Gastroesophageal sphincter (tissue), 3 donors: ENCODE results near the gene ZNF384.

ENCODE experiments used
- CTCF ChIP-seq, 4 experiments: fragments of 200-600 bp in 2 of 4; fragments of 450-650 bp in 2 of 4; sonication (generic) in 1 of 4; IDR thresholded peaks; one replicate each; pipeline ENCODE4 v1.5.1; 2017 to 2019; ENCODE audit warnings: antibody characterized with exemption in 4 of 4, mild to moderate bottlenecking in 2 of 4, moderate library complexity in 2 of 4
- EP300 ChIP-seq: sonication (generic); formaldehyde crosslinking; IDR thresholded peaks from one replicate; pipeline ENCODE4 v1.6.1; 2017; ENCODE audit warnings: antibody characterized with exemption, mild to moderate bottlenecking
- POLR2A ChIP-seq, 2 donors: fragments of 450-650 bp; IDR thresholded peaks; one replicate each; pipeline ENCODE4 v1.6.1; 2017; ENCODE audit warnings: antibody characterized with exemption in 2 of 2, mild to moderate bottlenecking in 2 of 2, moderate library complexity in 1 of 2
- POLR2AphosphoS5 ChIP-seq: sonication (generic); formaldehyde crosslinking; IDR thresholded peaks from one replicate; pipeline ENCODE4 v1.6.1; 2017; ENCODE audit warnings: antibody characterized with exemption

GRCh38 chr12:6664902-6665301, 24.3 kb downstream of the ZNF384 start:
- no peak for TF ChIP-seq CTCF (IDR thresholded peaks at IDR 0.05)
- no peak for TF ChIP-seq POLR2AphosphoS5
- TF ChIP-seq POLR2A (IDR thresholded peaks at IDR 0.05): no peak
- no peak for TF ChIP-seq EP300
